ENCODE measurements around the gene CDK3. TPM values are rescaled to one million over a fixed set of nuclear protein-coding genes. Genes with fewer than 3 reads are reported as not detected.

The CDK3 gene
- total RNA-seq, 4 donors from 2014 or later = 2.4 to 6.6 (median 3.6) TPM

DNA sequence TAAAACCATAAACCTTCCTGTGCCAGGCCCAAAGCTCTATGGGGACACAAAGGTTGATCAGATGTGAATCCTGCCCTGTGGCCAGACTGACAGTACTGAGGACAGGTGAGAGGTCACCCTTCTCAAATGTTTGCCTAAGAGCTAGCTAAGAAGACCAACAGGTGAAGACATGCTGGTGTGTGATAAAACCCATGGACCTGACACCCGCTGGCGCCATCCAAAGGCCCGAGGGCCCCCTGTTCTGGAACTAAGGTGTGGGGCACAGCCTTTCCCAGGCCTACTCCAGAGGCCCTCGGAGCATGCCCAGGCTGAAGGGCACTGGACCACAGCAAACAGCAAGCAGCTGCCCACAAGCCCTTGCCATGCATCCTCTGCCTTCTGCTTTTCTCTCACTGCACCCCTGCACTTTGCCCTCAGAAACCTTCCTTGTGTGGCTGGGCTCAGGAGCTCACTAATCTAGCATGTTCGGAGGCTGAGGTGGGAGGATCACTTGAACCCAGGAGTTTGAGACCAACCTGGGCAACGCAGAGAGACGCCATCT is 5.2 kb upstream of the CDK3 start:
- no peak for DNase-seq
- Histone ChIP-seq H3K27me3 (no peaks in the 10 kb centered on the region), H3K27ac (no peak overlapping the region), H3K36me3 (peaks cover 0 to 61% (median 0%) of the 10 kb centered on the region in 3 donors), H3K9me3 (no peaks in the 10 kb centered on the region), H3K4me3 (no peak overlapping the region), H3K4me1 (peaks cover 11 to 34% (median 22%) of the 10 kb centered on the region in 3 donors)
- intact Hi-C loops (cut with DNase I) = no loop called here
- TF ChIP-seq, protein P1, sequence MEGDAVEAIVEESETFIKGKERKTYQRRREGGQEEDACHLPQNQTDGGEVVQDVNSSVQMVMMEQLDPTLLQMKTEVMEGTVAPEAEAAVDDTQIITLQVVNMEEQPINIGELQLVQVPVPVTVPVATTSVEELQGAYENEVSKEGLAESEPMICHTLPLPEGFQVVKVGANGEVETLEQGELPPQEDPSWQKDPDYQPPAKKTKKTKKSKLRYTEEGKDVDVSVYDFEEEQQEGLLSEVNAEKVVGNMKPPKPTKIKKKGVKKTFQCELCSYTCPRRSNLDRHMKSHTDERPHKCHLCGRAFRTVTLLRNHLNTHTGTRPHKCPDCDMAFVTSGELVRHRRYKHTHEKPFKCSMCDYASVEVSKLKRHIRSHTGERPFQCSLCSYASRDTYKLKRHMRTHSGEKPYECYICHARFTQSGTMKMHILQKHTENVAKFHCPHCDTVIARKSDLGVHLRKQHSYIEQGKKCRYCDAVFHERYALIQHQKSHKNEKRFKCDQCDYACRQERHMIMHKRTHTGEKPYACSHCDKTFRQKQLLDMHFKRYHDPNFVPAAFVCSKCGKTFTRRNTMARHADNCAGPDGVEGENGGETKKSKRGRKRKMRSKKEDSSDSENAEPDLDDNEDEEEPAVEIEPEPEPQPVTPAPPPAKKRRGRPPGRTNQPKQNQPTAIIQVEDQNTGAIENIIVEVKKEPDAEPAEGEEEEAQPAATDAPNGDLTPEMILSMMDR (IDR thresholded peaks at IDR 0.05) = no peak
- no peak for TF ChIP-seq POLR2A (IDR thresholded peaks at IDR 0.05)
- WGBS, 2 donors = 89 to 92% methylated on average over 3 to 7 of the region's 7 CpGs

- no peak for DNase-seq
- Histone ChIP-seq H3K27ac (peak overlapping the region; percentile 72 to 76 (median 74)), H3K27me3 (no peaks in the 10 kb centered on the region), H3K4me1 (peaks cover 11 to 44% (median 26%) of the 10 kb centered on the region in 3 donors), H3K36me3 (peaks cover 0 to 49% (median 0%) of the 10 kb centered on the region in 3 donors), H3K4me3 (peak overlapping the region in 1 of 4 donors; percentile 6), H3K9me3 (no peaks in the 10 kb centered on the region)
- 28 to 30% methylated on average over 18 of the region's 18 CpGs for WGBS, 2 donors
- intact Hi-C loops (cut with DNase I) = no loop called here
- TF ChIP-seq POLR2A (IDR thresholded peaks at IDR 0.05) = no peak
- TF ChIP-seq, protein P1 (IDR thresholded peaks at IDR 0.05) = no peak
Observed at GRCh38 chr17:75996665-75997590, 3.7 kb upstream of the CDK3 start.

GRCh38 chr17:75998327-75998795 is 2.3 kb upstream of the CDK3 start:
- WGBS, 2 donors = 87 to 90% methylated on average over 6 to 7 of the region's 9 CpGs
- Histone ChIP-seq H3K27ac (peak overlapping the region in 2 of 4 donors; percentile 74 to 76), H3K9me3 (no peaks in the 10 kb centered on the region), H3K4me3 (no peak overlapping the region), H3K27me3 (no peaks in the 10 kb centered on the region), H3K36me3 (peaks cover 0 to 49% (median 0%) of the 10 kb centered on the region in 3 donors), H3K4me1 (peaks cover 11 to 44% (median 26%) of the 10 kb centered on the region in 3 donors)
- intact Hi-C loops (cut with DNase I) = no loop called here
- TF ChIP-seq, protein P1 (IDR thresholded peaks at IDR 0.05) = no peak
- TF ChIP-seq POLR2A (IDR thresholded peaks at IDR 0.05) = no peak
- DNase-seq = no peak

- no peak for DNase-seq
- intact Hi-C loops (cut with DNase I) = no loop called here
- Histone ChIP-seq H3K27me3 (no peaks in the 10 kb centered on the region), H3K4me1 (peaks cover 11 to 46% (median 26%) of the 10 kb centered on the region in 3 donors), H3K36me3 (peaks cover 0 to 49% (median 0%) of the 10 kb centered on the region in 3 donors), H3K4me3 (no peak overlapping the region), H3K27ac (peak overlapping the region in 3 of 4 donors; percentile 35 to 46 (median 38)), H3K9me3 (no peaks in the 10 kb centered on the region)
- TF ChIP-seq, protein P1 (IDR thresholded peaks at IDR 0.05) = peak; percentile 25 to 79 (median 64)
- no peak for TF ChIP-seq POLR2A (IDR thresholded peaks at IDR 0.05)
- WGBS, 2 donors = 13 to 33% methylated on average over 3 to 6 of the region's 31 CpGs
Observed at GRCh38 chr17:76000016-76000754, 470 bp upstream of the CDK3 start.

Measured in esophagus squamous epithelium (tissue), 5 donors.